Neural progenitor cell (in vitro differentiated cells): ENCODE measurements around the gene DMP1.

Source experiments
- EZH2 ChIP-seq: fragments of 200-600 bp; sonication (generic); IDR thresholded peaks from 2 replicates; pipeline ENCODE4 v1.6.1; 2017; ENCODE audit warnings: antibody characterized with exemption, mild to moderate bottlenecking, moderate library complexity
- EZH2phosphoT487 ChIP-seq: fragments of 200-600 bp; sonication (generic); IDR thresholded peaks from 2 replicates; pipeline ENCODE4 v1.6.1; 2017; ENCODE audit warnings: antibody characterized with exemption
- TF ChIP-seq, protein P1 (sequence below): fragments of 200-600 bp; sonication (generic); IDR thresholded peaks from 2 replicates; pipeline ENCODE4 v1.5.1; 2017; ENCODE audit warnings: antibody characterized with exemption, mild to moderate bottlenecking

DNA sequence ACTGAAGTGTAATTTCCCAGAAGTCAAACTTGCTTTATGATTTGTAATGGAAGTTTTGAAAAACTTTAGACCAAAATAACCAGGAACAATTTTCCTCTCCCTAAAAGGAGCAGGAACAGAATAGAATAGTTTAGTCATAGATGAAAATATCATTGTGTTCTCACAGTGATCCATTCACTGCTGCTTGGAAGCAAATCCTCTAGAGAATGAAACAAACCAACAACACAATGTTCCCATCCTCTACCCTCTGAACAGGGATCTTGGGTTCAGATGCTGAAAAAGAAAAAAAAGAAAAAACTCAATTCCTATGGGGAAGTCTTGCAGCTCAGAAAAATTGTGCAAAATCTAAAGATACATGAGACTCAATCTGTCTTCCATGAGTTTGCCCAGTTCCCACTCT lies 29.6 kb upstream of the DMP1 start:
- TF ChIP-seq, protein P1, sequence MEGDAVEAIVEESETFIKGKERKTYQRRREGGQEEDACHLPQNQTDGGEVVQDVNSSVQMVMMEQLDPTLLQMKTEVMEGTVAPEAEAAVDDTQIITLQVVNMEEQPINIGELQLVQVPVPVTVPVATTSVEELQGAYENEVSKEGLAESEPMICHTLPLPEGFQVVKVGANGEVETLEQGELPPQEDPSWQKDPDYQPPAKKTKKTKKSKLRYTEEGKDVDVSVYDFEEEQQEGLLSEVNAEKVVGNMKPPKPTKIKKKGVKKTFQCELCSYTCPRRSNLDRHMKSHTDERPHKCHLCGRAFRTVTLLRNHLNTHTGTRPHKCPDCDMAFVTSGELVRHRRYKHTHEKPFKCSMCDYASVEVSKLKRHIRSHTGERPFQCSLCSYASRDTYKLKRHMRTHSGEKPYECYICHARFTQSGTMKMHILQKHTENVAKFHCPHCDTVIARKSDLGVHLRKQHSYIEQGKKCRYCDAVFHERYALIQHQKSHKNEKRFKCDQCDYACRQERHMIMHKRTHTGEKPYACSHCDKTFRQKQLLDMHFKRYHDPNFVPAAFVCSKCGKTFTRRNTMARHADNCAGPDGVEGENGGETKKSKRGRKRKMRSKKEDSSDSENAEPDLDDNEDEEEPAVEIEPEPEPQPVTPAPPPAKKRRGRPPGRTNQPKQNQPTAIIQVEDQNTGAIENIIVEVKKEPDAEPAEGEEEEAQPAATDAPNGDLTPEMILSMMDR: no peak
- no peak for TF ChIP-seq EZH2phosphoT487
- no peak for TF ChIP-seq EZH2
